ENCODE measurements around the gene MORN5. TPM values are rescaled to one million over a fixed set of nuclear protein-coding genes. Genes with fewer than 3 reads are reported as not detected.

Gene MORN5
- total and polyA plus RNA-seq, 2 donors (not counting 1 experiment from before 2014, with no cell fraction given): not detected

GRCh38 chr9:122124528-122124927, 35.2 kb upstream of the MORN5 start:
- Histone ChIP-seq H3K9ac (ENCODE audit: low read length) (no peak overlapping the region), H2AFZ (ENCODE audit: insufficient read depth, low read depth, low read length, poor library complexity, severe bottlenecking) (no peak overlapping the region), H4K20me1 (ENCODE audit: control insufficient read depth, insufficient read depth, low read length, poor library complexity, severe bottlenecking) (no peaks in the 10 kb centered on the region), H3K79me2 (ENCODE audit: control insufficient read depth, insufficient read depth, low read length) (no peaks in the 10 kb centered on the region), H3K27ac (ENCODE audit: low read length in 2 of 2) (no peak overlapping the region), H3K27me3 (replicated peaks in 1 of 4; ENCODE audit: control extremely low read depth in 1 of 4, control insufficient read depth in 3 of 4, insufficient read depth in 4 of 4, low read length in 3 of 4) (peaks cover 0 to 40% (median 22%) of the 10 kb centered on the region in 4 experiments), H3K9me3 (ENCODE audit: control extremely low read depth in 1 of 3, control insufficient read depth in 2 of 3, insufficient read depth in 1 of 3, low read length in 2 of 3) (peaks cover 0 to 6% (median 0%) of the 10 kb centered on the region in 3 donors), H3K4me3 (ENCODE audit: control extremely low read depth in 1 of 5, extremely low read depth in 1 of 5, insufficient read depth in 1 of 5, low read depth in 2 of 5, low read length in 4 of 5) (no peak overlapping the region), H3K4me2 (replicated peaks; ENCODE audit: low read depth, low read length, poor library complexity, severe bottlenecking) (no peak overlapping the region), H3K4me1 (ENCODE audit: control insufficient read depth in 2 of 2, insufficient read depth in 2 of 2, low read length in 2 of 2) (peaks cover 17 to 26% of the 10 kb centered on the region in 2 donors), H3K36me3 (replicated peaks in 1 of 2; ENCODE audit: control extremely low read depth in 1 of 2, control insufficient read depth in 1 of 2, extremely low read depth in 1 of 2, insufficient read depth in 2 of 2, low read length in 1 of 2) (no peaks in the 10 kb centered on the region)
- Mint-ChIP-seq H3K4me3 (no peak overlapping the region), H3K27ac (no peak overlapping the region), H3K9me3 (ENCODE audit: insufficient read depth) (no peaks in the 10 kb centered on the region), H3K4me1 (peaks cover 13% of the 10 kb centered on the region), H3K27me3 (peaks cover 54% of the 10 kb centered on the region)
- ATAC-seq (ENCODE audit: low read depth): no peak
- DNase-seq: no peak
- ChIA-PET POLR2A (interaction anchor here (1.8 kb wide), 1 partner anchor 226 kb away, joined by 5 read pairs; no protein-coding TSS in a partner anchor), CTCF (interaction anchor here (0.6 to 15.1 kb wide), 35 partner anchors 8 to 687 kb away, joined by 3 to 323 read pairs (median 6); partner anchors contain the start of gene PTGS1)
- no peak for TF ChIP-seq CTCF (IDR thresholded peaks at IDR 0.05)
- TF ChIP-seq EZH2 (IDR thresholded peaks at IDR 0.05; ENCODE audit: borderline replicate concordance, insufficient read depth, low read depth, low read length, poor library complexity, severe bottlenecking): no peak
- 92% methylated on average over 5 of the region's 7 CpGs for WGBS (ENCODE audit: insufficient coverage)
- intact Hi-C loops (cut with micrococcal nuclease): loop anchor here (10.0 kb wide), 1 partner anchor 1260 kb away; no protein-coding TSS in a partner anchor

- no peaks in the 10 kb centered on the region for H3K79me2 ChIP-seq (ENCODE audit: control insufficient read depth, insufficient read depth, low read length)
- no peak overlapping the region for H3K4me3 ChIP-seq (ENCODE audit: control extremely low read depth in 1 of 5, extremely low read depth in 1 of 5, insufficient read depth in 1 of 5, low read depth in 2 of 5, low read length in 4 of 5)
- DNase-seq (peak; percentile 83), ATAC-seq (ENCODE audit: low read depth) (peak; percentile 83)
- POLR2A ChIA-PET: interaction anchor here (1.8 kb wide), 1 partner anchor 225 kb away, joined by 5 read pairs; no protein-coding TSS in a partner anchor
- CTCF ChIA-PET: interaction anchor here (0.6 to 15.1 kb wide), 33 partner anchors 9 to 686 kb away, joined by 3 to 323 read pairs (median 6); partner anchors contain the start of gene PTGS1
- no peak overlapping the region for H3K4me2 ChIP-seq (replicated peaks; ENCODE audit: low read depth, low read length, poor library complexity, severe bottlenecking)
- H3K27me3 ChIP-seq (replicated peaks in 1 of 4; ENCODE audit: control extremely low read depth in 1 of 4, control insufficient read depth in 3 of 4, insufficient read depth in 4 of 4, low read length in 3 of 4): peaks cover 0 to 40% (median 22%) of the 10 kb centered on the region in 4 experiments
- H3K27ac ChIP-seq (ENCODE audit: low read length in 2 of 2): no peak overlapping the region
- peak overlapping the region; percentile 36 for H3K4me3 Mint-ChIP-seq
- no peaks in the 10 kb centered on the region for H3K36me3 ChIP-seq (replicated peaks in 1 of 2; ENCODE audit: control extremely low read depth in 1 of 2, control insufficient read depth in 1 of 2, extremely low read depth in 1 of 2, insufficient read depth in 2 of 2, low read length in 1 of 2)
- no peak overlapping the region for H3K27ac Mint-ChIP-seq
- no peaks in the 10 kb centered on the region for H3K9me3 Mint-ChIP-seq (ENCODE audit: insufficient read depth)
- peaks cover 13% of the 10 kb centered on the region for H3K4me1 Mint-ChIP-seq
- H2AFZ ChIP-seq (ENCODE audit: insufficient read depth, low read depth, low read length, poor library complexity, severe bottlenecking): peak overlapping the region; percentile 54
- H3K4me1 ChIP-seq (ENCODE audit: control insufficient read depth in 2 of 2, insufficient read depth in 2 of 2, low read length in 2 of 2): peaks cover 17 to 26% of the 10 kb centered on the region in 2 donors
- 0% methylated on average over 8 of the region's 8 CpGs for WGBS (ENCODE audit: insufficient coverage)
- H4K20me1 ChIP-seq (ENCODE audit: control insufficient read depth, insufficient read depth, low read length, poor library complexity, severe bottlenecking): no peaks in the 10 kb centered on the region
- intact Hi-C loops (cut with micrococcal nuclease): loop anchor here (1.0 to 10.0 kb wide), 3 partner anchors 328 to 1260 kb away; no protein-coding TSS in a partner anchor
- H3K27me3 Mint-ChIP-seq: peaks cover 57% of the 10 kb centered on the region
- no peak overlapping the region for H3K9ac ChIP-seq (ENCODE audit: low read length)
- no peak for TF ChIP-seq EZH2 (IDR thresholded peaks at IDR 0.05; ENCODE audit: borderline replicate concordance, insufficient read depth, low read depth, low read length, poor library complexity, severe bottlenecking)
- TF ChIP-seq CTCF (IDR thresholded peaks at IDR 0.05): peak; percentile 92
- peaks cover 0 to 6% (median 0%) of the 10 kb centered on the region in 3 donors for H3K9me3 ChIP-seq (ENCODE audit: control extremely low read depth in 1 of 3, control insufficient read depth in 2 of 3, insufficient read depth in 1 of 3, low read length in 2 of 3)
These were observed 34.6 kb upstream of the MORN5 start for GRCh38 chr9:122125158-122125508.
